NCI-H345 treated with DMSO at 0.1 percent for 48 hours (cell line): ENCODE results near the gene STRN3.
"Not testable (repeated sequence)": the region's sequence is repeated elsewhere in the genome, so short reads cannot be mapped to it uniquely, and the experiment has no call there.

Experiments
- DNase-seq: peaks from one replicate; lab custom pipeline; 2025; ENCODE audit not compliant: unreplicated experiment; lab: John Stamatoyannopoulos, UW

The STRN3 gene

DNA sequence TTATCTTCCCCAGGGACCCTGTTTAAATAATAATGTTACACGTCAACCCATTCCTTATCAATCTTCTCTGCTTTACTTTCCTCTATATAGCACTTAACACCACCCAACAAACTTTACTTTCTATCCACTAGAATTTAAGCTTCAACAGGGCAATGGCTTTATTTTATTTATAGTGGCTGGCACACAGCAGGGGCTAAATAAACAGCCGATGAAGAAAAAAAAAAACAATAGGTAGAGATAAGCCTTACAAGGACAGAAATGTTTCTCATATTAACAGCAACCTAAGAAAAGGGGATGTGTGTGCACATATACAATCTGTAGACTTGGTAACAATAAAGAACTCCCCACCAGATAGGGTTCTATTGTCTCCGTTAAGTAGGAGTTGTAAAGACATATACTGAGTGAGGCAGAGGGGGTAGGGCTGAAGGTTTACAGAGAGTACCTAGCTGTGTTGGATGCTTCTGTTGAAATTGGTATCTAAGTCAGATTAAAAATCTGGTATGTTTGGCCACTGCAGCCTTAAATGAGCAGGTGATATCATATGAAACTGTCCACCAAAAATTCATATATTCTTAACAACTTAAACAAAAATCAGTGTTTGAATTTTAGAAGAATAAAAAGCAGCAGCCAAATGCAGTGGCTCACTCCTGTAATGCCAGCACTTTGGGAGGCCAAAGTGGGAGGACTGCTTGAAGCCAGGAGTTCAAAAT, 25.4 kb downstream of the STRN3 start:
- no peak for DNase-seq

- DNase-seq = no peak
These were observed 27.0 kb downstream of the STRN3 start for GRCh38 chr14:30999038-30999773.

GRCh38 chr14:30998100-30998706, 28.0 kb downstream of the STRN3 start:
- no peak for DNase-seq

GRCh38 chr14:30996892-30997659, 29.1 kb downstream of the STRN3 start:
- no peak for DNase-seq

DNA sequence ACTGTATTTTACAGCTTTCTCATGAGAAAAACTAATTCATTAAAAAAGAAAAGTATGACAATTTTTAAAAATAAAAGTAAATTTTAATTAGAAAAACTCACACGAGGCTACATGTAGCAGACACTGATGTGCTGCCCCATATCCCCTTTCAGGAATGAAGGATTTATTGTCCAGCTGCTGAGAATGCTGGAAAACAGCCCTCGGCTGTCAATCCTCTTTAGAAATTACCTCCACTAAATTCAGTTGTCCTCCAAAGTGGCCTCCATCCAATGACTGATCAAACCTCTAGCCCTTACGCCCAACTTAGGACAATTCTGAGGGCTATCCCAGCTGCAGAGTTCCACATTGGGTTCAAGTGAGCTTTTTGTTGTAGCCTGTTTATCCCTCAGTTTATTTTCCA, 30.5 kb downstream of the STRN3 start:
- DNase-seq = no peak

GRCh38 chr14:30994681-30995620, 31.2 kb downstream of the STRN3 start:
- DNase-seq = no peak

DNA sequence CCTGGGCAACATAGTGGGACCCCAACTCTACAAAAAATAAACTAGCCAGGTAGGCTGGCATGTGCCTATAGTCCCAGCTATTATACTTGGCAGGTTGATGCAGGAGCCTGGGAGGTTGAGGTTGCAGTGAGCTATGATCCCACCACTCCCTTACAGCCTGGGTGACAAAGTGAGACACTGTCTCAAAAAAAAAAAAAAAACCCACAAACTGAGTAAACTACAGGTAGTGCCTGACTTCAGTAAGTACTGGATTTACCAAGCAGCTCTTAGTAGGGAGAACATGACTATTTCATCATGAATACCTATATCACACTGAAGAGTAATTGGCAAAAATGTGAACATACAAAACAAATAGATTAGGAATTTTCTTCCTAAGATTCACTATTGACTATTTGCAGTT, 33.1 kb downstream of the STRN3 start:
- DNase-seq = no peak

DNA sequence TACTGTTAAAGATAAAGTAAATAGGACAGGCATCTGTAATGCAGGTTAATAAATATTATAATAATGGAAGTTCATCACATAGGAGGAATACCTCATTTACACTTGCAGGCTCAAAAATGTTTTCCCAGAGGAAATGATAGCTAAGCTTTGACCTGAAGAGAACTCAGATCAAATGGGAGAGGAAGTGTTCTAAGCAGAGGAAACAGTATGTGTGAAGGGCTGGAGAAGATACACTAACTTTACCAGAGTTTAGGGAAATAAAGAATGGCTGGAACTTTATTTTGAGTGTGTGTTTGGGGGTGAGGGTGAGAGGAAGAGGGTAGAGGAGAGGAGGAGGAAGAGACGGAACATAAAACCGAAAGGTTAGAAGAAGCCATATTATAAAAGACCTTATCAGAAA, 34.8 kb downstream of the STRN3 start:
- DNase-seq = no peak

GRCh38 chr14:30990770-30991169, 35.4 kb downstream of the STRN3 start:
- no peak for DNase-seq

DNA sequence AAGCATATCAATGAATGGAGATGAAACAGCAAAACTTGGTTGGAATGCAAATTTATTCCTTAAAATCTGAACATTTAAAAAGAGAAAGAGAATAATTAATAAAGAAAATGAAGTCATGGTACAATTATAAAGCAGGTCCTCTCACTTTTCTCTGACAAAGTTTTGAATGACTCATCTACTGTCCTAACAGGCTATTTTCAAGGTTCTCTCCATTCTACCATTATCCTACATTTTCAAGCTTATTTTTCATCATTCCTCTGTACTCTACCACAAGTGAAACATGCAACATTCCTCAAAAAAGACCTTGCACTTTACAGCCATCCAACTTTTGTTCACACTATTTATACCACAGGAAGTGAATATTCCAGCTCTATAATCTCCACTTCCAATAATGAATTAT, 37.7 kb downstream of the STRN3 start:
- no peak for DNase-seq

GRCh38 chr14:30985796-30986195, 40.4 kb downstream of the STRN3 start:
- DNase-seq = no peak

- no peak for DNase-seq
These were observed 42.3 kb downstream of the STRN3 start for GRCh38 chr14:30983858-30984257.

DNA sequence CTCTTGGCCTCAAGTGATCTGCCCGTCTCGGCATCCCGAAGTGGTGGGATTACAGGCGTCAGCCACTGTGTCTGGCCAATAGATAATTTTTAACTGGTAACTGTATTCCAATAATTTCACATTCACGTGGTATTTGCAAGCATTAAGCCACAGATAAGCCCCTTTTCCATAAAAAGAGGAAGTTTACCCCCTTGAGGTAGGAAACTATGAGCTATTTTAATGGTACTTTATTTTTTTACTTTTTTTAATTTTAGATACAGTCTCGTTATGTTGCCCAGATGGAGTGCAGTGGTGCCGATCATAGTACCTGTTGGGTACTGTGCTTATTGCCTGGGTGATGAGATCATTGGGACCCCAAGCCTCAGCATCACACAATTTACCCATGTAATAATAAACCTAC, 43.6 kb downstream of the STRN3 start:
- DNase-seq = no peak

GRCh38 chr14:30980980-30981379, 45.2 kb downstream of the STRN3 start:
- no peak for DNase-seq

DNA sequence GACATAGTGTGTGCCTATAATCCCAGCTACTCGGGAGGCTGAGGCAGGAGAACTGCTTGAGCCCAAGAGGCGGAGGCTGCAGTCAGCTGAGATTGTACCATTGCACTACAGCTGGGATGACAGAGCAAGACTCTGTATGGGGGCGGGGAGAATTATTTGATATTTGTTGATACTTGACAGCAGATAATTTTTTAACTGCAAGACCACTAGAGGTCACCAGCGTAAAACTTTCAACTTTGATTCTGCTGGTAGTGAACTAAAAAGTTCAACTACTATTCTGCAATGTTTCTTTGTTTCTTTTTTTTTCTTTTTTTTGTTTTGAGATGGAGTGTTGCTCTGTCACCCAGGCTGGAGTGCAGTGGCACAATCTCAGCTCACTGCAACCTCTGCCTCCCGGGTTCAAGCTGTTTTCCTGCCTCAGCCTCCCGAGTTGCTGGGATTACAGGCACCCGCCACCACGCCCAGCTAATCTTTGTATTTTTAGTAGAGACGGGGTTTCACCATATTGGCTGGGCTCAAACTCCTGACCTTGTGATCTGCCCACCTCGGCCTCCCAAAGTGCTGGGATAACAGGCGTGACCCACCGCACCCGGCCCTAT, 46.0 kb downstream of the STRN3 start:
- DNase-seq = peak; percentile 20

- DNase-seq = no peak
These were observed 48.4 kb downstream of the STRN3 start for GRCh38 chr14:30977752-30978151.

DNA sequence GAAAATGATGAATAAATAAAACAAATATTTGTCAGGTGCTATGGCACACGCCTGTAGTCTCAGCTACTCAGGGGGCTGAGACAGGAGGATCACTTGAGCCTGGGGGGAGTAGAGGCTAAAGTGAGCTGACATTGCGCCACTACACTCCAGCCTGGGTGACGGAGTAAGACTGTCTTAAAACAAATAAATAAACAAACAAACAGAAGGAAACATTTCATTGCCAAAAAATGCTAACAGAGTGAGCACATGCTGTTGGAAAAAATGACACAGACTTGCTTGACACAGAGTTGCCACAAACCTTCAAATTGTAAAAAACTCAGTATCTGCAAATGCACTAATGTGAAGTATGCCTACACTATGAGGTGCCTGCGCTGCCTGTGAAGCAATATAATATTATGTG, 51.6 kb downstream of the STRN3 start:
- DNase-seq = no peak

GRCh38 chr14:30972882-30973582, 53.1 kb downstream of the STRN3 start:
- no peak for DNase-seq

DNA sequence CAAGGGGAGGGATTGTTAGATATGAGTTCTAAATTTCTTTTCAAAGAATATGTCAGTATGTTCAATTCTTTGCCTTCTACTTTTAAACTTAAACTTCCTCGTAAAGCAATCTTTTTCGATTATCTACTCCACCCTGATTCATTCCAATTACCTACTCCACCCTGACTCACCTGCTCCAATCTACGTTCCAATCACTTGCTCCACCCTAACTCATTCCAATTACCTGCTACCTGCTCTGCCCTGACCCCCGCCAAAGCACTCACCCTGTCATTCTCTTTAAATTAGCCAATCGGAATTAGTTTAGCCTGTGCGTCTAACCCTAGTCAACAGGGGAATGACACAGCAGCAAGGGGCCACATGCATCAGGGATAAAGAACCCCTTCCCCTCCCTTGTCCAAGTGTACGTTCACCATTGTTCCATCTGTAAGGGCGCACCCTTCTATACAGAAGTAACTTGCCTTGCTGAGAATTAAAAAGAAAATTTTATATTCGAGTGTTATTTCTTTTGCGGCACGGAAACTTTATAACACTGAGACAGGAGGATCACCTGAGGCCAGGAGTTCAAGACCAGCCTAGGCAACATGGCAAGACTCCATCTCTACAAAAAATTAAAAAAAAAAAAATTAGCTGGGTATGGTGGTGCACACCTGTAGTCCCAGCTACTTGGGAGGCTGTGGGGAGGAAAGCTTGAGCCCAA, 54.0 kb downstream of the STRN3 start:
- not testable (repeated sequence) for DNase-seq
